Activated T-helper 2 cell treated with anti-CD3 and anti-CD28 coated beads, Interferon-gamma antibody, Interleukin-2, Interleukin-4, amounts not matched to agents 10 μg/mL and 5 μg/mL and 100 μg/mL, durations not matched to agents 14 hours and 24 hours and 36 hours (primary cell): Measurements from ENCODE around the gene RTN4R. TPM values are rescaled to one million over a fixed set of nuclear protein-coding genes. Genes with fewer than 3 reads are reported as not detected.

Source experiments
- DNase-seq: peaks from one replicate; pipeline ENCODE4 v3.0.0; 2021; ENCODE audit warnings: low spot score
- H3K27ac Mint-ChIP-seq: one replicate; pipeline ENCODE4 v1.8.0; 2021; ENCODE audit warnings: mixed read lengths
- H3K27me3 Mint-ChIP-seq: one replicate; pipeline ENCODE4 v1.8.0; 2021; ENCODE audit warnings: low read depth, mixed read lengths
- H3K36me3 Mint-ChIP-seq: one replicate; pipeline ENCODE4 v1.8.0; 2021; ENCODE audit warnings: low read depth, mixed read lengths
- H3K4me1 Mint-ChIP-seq: one replicate; pipeline ENCODE4 v1.8.0; 2021; ENCODE audit warnings: low read depth, mixed read lengths
- H3K4me3 Mint-ChIP-seq: one replicate; pipeline ENCODE4 v1.8.0; 2021; ENCODE audit warnings: low read depth, mild to moderate bottlenecking, moderate library complexity, mixed read lengths
- H3K9me3 Mint-ChIP-seq: one replicate; pipeline ENCODE4 v1.8.0; 2021; ENCODE audit warnings: mixed read lengths
- intact Hi-C: fragments of 100-400 bp; cut with micrococcal nuclease; formaldehyde crosslinking; loops from one replicate; pipeline ENCODE4 v1.15.1; 2023
- total RNA-seq: library from RNA; stranded (reverse); gene quantifications from 2 replicates; pipeline ENCODE4 v1.2.3, GENCODE V29; 2022

Gene RTN4R
- total RNA-seq, 1 donor from 2014 or later: 1.9 TPM

DNA sequence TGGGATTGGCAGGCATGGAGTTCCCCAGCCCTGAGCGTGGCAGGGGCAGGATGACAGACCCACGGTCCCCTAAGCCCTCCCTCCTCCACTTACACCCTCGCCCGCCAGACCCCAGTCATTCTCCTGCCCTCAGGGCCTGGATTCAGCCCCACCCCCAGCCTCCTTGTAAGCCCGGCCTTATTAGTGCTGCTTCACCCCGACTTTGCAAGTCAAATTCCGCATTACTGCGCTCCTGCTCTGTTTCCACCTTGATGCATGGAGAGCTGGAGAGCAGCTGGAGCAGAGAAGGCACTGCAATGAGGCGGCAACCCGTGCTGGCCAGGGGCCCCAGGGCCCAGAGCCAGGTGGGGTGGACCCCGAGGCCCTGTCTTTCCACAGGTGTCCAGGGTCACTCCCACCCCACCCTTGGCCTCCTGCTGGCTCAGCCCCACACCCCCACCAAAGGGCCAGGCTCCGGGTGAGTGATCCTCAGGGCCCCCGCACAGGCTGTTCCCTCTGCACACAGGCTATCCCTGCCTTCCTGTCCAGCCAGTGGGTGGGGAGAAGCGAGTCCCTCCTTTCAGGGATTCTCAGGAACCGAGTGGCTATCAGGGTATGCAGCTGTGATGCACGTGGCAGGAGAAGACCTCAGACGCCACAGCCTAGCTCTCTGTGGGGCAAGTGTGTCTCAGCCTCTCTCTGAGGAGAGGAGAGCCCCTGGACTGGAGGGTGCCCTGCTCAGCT, 36.4 kb downstream of the RTN4R start:
- H3K27ac Mint-ChIP-seq: no peak overlapping the region
- H3K27me3 Mint-ChIP-seq: no peaks in the 10 kb centered on the region
- intact Hi-C loops: no loop called here

DNA sequence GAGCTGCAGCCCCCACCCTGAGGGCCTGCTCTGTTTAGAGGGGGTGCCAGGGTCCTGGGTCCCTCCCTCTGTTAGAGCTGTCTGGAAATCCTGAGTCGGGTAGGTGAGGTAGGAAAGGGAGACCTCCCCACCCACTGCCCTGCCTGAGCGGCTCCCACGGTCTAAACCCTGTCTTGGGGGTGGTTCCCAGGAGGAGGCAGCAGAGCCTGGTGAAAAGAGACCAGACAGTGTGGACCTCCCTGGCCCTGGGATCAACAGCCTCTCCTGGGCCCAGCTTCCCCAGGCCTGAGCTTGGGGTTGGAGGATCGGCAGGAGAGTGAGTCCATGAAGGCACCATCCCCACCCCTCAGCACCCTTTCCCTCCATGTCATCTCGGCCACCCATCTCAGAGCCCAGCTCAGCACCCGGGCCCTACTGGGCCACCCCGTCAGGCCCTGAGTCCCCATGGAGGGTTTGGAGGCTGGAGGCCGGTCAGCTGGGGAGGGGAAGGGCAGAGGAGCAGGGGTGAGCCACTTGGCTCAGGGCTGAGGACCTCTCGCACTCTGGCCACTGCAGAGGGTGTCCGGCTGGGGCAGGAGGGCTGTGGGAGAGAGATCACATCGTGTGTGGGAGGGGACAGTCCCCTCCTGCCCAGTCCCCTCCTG, 37.2 kb downstream of the RTN4R start:
- no peaks in the 10 kb centered on the region for H3K27me3 Mint-ChIP-seq
- no peaks in the 10 kb centered on the region for H3K9me3 Mint-ChIP-seq
- intact Hi-C loops: no loop called here
- no peak for DNase-seq
- no peaks in the 10 kb centered on the region for H3K36me3 Mint-ChIP-seq
- H3K4me3 Mint-ChIP-seq: no peak overlapping the region
- no peaks in the 10 kb centered on the region for H3K4me1 Mint-ChIP-seq
- H3K27ac Mint-ChIP-seq: no peak overlapping the region

More for the DNA sequence above, 36.4 kb downstream of the RTN4R start:
- no peaks in the 10 kb centered on the region for H3K9me3 Mint-ChIP-seq
- H3K4me3 Mint-ChIP-seq: no peak overlapping the region
- H3K4me1 Mint-ChIP-seq: no peaks in the 10 kb centered on the region
- DNase-seq: no peak
- H3K36me3 Mint-ChIP-seq: no peaks in the 10 kb centered on the region

DNA sequence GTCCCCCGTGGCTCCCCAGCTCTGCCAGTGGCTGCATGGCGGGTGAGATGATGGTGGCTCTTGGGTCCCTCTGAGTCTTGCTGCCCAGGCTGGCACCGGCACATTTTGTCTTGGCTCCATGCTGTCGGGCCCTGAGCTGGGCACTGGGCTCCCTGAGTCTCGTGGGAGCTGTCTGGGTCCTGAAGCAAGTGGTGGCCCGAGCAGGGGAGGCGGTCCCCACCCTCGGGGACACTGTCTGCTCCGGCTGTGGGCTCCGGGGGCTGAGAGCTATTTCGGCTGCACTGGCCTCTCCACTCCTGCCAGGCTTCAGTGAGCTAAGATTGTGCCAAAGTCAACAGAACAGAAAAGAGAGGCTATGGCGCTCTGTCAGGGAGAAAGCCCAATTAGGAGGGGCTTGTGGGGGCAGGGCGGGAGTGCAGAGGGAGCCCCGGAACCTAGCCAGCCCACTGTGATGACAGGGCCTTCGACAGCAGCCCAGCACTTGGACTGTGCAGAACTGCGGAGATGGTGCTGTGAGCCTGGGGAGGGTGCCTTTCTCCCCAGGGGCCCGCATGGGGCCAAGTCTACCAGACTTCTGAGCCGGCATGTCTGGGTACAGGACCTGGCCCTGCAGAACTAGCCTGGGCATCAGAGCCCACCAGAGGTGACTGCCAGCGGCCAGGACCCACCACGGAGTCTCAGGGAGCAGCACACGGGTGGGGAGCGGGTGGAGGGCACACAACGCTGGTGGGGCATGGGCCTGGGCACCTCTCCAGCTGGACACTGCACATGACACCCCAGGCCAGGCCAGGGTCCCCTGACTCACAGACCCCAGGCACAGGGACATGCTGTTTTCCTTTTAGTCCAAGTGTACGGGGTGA, 38.0 kb downstream of the RTN4R start:
- H3K27me3 Mint-ChIP-seq: no peaks in the 10 kb centered on the region
- no peak for DNase-seq
- H3K27ac Mint-ChIP-seq: no peak overlapping the region
- H3K4me3 Mint-ChIP-seq: no peak overlapping the region
- no peaks in the 10 kb centered on the region for H3K36me3 Mint-ChIP-seq
- intact Hi-C loops: no loop called here
- no peaks in the 10 kb centered on the region for H3K4me1 Mint-ChIP-seq
- H3K9me3 Mint-ChIP-seq: peaks cover 4% of the 10 kb centered on the region

DNA sequence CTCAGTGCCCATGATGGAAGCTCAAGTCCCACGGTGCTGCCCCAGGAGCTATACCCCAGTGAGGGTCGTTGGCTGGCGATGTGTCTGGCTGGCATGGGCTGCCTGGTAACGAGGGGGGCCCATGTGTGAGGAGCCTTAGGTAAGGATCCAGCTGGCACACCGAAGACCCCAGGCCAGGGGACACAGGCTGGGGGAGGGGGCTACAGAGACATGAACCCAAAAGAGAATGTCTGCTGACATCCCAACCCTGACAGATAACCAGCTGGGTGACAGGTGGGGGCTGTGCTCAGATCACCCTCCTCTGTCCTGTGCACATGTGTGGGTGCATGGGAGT, 39.2 kb downstream of the RTN4R start:
- Mint-ChIP-seq H3K27ac (no peak overlapping the region), H3K27me3 (no peaks in the 10 kb centered on the region), H3K4me1 (no peaks in the 10 kb centered on the region), H3K9me3 (peaks cover 13% of the 10 kb centered on the region), H3K36me3 (no peaks in the 10 kb centered on the region), H3K4me3 (no peak overlapping the region)
- DNase-seq: no peak
- intact Hi-C loops: no loop called here

DNA sequence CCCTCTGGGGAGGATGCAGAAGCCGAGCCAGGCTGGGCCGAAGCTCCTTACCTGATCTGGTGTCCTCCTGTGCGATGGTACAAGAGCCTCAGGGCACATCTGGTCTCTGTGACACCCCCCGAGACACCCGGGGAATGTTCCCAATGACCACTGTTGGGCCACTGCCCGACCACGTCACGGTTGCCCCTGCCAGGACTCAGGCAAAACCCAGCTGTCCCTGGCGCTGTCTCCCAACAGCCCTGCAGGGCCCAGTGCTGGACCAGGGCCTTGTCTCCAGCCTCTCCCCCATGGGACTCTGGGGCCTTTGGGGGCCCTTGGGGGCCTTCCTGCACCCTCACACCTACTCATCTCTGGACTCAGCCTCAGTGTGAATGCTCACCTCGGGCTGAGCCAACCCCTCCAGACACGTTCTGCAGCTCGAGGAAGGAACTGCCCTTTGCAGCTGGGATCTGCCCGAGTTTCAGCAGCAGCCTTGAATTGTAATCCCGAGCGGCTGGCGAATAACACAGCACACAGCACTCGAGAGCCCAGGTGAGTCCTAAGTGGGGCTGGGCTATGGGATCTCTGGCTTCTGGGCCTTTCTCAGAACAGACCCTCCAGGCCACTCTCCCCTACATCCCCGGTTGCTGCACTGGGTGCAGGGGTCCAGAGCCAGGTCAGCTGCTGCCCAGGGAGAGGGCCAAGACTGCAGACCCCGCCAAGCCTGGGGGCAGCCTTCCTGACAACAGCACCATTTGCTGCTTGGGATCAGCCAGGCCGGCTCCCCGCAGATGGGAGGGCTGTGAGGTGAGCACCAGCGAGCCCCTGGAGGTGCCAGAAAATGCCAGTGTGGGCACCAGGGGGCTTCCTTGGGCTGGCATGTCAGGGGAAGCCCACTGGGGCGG, 39.8 kb downstream of the RTN4R start:
- no peak for DNase-seq
- no peak overlapping the region for H3K27ac Mint-ChIP-seq
- H3K4me3 Mint-ChIP-seq: no peak overlapping the region
- H3K4me1 Mint-ChIP-seq: no peaks in the 10 kb centered on the region
- H3K36me3 Mint-ChIP-seq: no peaks in the 10 kb centered on the region
- no peaks in the 10 kb centered on the region for H3K27me3 Mint-ChIP-seq
- H3K9me3 Mint-ChIP-seq: peaks cover 13% of the 10 kb centered on the region
- intact Hi-C loops: no loop called here

GRCh38 chr22:20227363-20227762, 40.8 kb downstream of the RTN4R start:
- Mint-ChIP-seq H3K27ac (no peak overlapping the region), H3K4me1 (no peaks in the 10 kb centered on the region), H3K4me3 (no peak overlapping the region), H3K9me3 (peaks cover 13% of the 10 kb centered on the region), H3K27me3 (no peaks in the 10 kb centered on the region), H3K36me3 (no peaks in the 10 kb centered on the region)
- intact Hi-C loops: no loop called here
- no peak for DNase-seq

DNA sequence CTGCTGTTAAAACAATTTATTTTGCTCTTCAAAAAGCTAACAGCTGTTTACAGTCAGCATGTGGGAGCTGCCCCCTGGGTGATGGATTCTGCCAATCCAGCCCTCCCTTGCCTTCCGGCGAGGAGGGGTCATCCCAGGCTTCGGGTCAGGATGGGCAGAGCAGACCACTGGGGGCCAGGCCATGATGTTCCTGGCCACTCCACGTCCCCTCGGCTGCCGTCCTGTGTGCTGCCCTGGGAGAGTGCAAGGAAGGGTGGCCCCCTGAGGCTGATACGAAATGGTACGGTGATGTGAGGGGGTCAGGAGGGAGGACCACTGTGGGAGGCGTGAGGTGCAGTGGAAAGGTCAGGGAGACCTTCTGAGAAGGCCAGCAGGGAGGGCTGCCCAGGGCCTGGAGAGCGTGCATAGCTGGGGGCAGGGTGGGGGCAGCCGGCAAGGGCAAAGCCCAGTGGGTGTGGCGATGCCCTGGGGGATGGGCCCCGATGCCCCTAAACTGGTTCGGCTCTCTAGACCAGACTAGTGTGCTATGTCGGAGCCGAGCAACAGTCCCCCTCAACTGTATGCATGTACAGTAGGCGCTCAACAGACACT, 41.3 kb downstream of the RTN4R start:
- H3K27ac Mint-ChIP-seq: no peak overlapping the region
- no peaks in the 10 kb centered on the region for H3K36me3 Mint-ChIP-seq
- H3K27me3 Mint-ChIP-seq: no peaks in the 10 kb centered on the region
- H3K9me3 Mint-ChIP-seq: peaks cover 13% of the 10 kb centered on the region
- no peak overlapping the region for H3K4me3 Mint-ChIP-seq
- DNase-seq: no peak
- intact Hi-C loops: no loop called here
- no peaks in the 10 kb centered on the region for H3K4me1 Mint-ChIP-seq

DNA sequence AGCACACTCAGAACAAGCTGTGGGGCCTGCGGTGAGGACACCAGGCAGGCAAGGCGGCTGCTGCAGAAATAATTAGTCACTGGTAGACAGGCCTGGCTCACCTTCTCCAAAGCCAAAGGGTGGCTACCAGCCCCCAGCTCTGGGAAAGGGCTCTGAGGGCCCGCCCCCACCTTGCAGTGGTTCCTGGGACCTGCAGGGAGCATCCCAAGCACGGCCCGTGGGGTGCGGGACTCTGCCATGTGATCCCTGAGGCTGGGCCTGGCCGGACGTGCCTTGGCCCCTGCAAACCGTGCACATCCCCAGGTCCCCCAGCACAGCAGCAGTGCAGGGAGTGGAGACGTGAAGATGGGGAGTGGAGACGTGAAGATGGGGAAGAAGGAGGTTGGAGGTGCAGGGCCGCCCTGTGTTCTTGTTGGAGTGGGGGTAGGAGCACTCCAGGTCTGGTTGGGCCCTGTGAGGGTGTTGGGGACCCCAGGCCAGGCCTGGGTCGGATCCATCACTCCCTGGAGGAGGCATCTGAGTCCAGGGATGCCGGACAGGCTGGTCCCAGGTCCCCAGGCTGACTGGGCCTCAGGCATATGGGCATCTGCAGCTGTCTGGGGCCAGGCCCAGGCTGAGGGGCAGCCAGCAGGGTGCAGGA, 41.9 kb downstream of the RTN4R start:
- Mint-ChIP-seq H3K27me3 (no peaks in the 10 kb centered on the region), H3K36me3 (no peaks in the 10 kb centered on the region), H3K27ac (no peak overlapping the region), H3K4me3 (no peak overlapping the region), H3K9me3 (peaks cover 13% of the 10 kb centered on the region), H3K4me1 (no peaks in the 10 kb centered on the region)
- intact Hi-C loops: no loop called here
- DNase-seq: no peak

DNA sequence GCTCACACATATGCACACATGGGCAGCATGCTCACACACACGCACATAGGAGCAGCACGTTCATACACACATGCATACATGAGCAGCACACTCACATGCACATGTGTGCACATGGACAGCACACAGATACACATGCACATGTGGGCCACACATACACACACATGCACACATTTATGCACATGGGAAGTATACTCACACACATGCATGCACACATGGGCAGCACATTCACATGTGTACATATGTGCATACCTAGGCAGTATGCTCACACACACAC, 42.5 kb downstream of the RTN4R start:
- Mint-ChIP-seq H3K4me3 (no peak overlapping the region), H3K36me3 (no peaks in the 10 kb centered on the region), H3K9me3 (peaks cover 13% of the 10 kb centered on the region), H3K27ac (no peak overlapping the region), H3K4me1 (no peaks in the 10 kb centered on the region), H3K27me3 (no peaks in the 10 kb centered on the region)
- intact Hi-C loops: no loop called here
- DNase-seq: no peak

DNA sequence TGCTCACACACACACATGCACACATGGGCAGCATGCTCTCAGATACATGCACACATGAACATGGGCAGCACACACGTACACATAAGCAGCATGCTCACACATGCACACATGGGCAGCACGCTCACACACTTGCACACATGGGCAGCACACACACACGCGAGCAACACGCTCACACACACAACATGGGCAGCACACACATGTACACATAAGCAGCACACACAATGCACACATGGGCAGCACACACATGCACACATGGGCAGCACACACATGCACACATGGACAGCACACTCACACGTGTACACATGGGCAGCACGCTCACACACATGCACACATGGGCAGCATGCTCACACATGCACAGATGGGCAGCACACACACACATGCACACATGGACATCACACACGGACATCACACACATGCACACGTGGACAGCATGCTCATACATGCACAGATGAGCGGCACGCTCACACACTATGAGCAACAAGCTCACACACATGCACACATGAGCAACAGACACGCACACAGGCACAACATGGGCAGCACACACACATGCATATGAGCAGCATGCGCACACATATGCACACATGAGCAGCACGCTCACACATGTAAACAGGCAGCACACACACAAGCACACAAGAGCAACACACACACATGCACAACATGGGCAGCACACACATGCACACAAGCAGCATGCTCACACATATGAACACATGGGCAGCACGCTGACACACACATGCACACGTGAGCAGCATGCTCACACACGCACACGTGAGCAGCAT, 43.0 kb downstream of the RTN4R start:
- Mint-ChIP-seq H3K4me1 (no peaks in the 10 kb centered on the region), H3K27ac (no peak overlapping the region)

DNA sequence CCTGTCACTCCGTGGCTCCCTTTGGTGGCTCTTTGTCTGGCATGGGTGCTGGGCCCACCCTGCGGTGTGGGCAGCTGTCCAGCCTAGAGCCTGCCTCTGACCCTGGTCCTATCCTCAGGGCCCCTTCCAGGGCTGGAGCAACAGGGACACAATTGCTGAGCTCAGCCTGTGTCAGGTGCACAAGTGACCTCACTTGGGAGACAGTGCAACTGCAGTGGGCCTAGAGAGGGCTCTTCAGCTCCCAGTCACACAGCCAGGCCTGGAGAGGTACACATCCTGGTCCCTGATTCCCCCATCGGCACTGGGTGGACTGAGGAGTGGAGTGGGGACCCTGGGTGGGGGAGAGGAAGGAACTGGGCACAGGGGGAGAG, 43.9 kb downstream of the RTN4R start:
- no peaks in the 10 kb centered on the region for H3K27me3 Mint-ChIP-seq
- no peak overlapping the region for H3K27ac Mint-ChIP-seq
- no peaks in the 10 kb centered on the region for H3K4me1 Mint-ChIP-seq
- H3K9me3 Mint-ChIP-seq: peaks cover 13% of the 10 kb centered on the region
- H3K36me3 Mint-ChIP-seq: no peaks in the 10 kb centered on the region
- no peak overlapping the region for H3K4me3 Mint-ChIP-seq
- intact Hi-C loops: no loop called here
- no peak for DNase-seq

More for the DNA sequence above, 43.0 kb downstream of the RTN4R start:
- Mint-ChIP-seq H3K27me3 (no peaks in the 10 kb centered on the region), H3K4me3 (no peak overlapping the region), H3K9me3 (peaks cover 13% of the 10 kb centered on the region), H3K36me3 (no peaks in the 10 kb centered on the region)
- intact Hi-C loops: no loop called here
- DNase-seq: no peak
